NCI-H1105 treated with DMSO at 0.1 percent for 48 hours (cell line): Measurements from ENCODE around the gene CASP8AP2.
"Not testable (repeated sequence)": the region's sequence is repeated elsewhere in the genome, so short reads cannot be mapped to it uniquely, and the experiment has no call there.

ENCODE experiments used
- DNase-seq: peaks from one replicate; lab custom pipeline; 2025; lab: John Stamatoyannopoulos, UW

CASP8AP2 gene

DNA sequence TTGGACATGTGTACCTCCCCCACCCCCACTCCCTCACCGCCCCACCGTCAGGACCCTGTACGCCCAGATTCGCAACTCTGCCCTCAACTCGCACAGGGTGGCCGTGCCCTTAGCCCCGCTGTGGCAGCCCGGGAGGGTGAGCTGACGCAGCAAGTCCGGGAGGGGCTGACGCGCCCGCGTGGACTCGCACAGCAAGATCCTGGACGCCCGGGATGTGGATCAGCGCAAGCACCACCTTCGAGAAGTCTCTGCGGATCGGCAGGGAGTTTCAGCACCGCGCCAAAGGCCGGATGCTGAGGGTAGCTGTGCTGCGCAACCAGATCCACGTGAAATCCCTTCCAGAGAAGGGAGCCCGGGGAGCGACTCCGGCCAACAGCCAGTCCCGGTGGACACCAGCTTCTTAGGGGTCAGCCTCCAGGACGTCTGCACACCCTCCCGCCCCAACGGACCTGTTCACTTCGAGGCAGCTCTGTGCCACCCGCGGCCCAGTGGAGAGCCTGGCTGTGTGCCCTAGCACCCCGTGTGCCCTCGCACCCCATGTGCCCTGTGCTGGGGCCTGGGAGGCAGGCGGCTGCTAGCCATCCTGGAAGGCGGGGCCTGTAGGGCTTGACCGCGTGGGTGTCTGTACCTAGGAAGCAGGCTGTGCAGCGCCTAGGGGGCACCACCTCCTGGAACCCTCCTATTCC, 57.9 kb downstream of the CASP8AP2 start:
- DNase-seq = no peak

DNA sequence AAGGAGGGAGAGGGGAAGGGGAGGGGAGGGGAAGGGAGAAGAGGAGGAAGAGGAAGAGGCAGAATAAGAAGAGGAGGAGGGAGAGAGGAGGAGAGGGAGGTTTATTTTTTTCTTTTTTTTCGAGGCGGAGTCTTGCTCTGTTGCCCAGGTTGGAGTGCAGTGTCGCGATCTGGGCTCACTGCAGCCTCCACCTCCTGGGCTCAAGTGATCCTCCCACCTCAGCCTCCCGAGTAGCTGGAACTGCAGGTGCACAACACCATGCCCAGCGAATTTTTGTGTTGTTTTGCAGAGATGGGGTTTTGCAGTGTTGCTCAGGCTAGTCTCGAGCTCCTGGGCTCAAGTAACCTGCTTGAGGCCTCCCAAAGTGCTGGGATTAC, 58.4 kb downstream of the CASP8AP2 start:
- no peak for DNase-seq

DNA sequence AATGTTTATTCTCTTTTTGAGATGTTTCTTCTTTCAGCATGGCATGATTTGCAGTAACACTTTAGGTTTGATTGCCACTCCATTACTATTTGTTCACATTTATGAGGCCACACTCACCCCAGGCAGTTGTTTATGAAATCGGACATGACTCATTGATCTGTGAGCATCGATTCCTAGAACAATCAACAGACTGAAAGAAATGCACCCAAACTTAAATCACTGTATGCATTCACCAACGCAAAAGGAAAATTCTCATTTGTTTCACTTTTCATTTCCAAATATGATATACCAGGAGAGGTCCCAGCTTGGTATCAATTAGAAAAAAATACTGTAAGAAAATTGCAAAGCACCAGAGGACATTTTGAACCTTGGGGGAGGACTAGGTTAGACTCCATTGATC, 59.2 kb downstream of the CASP8AP2 start:
- DNase-seq = no peak

DNA sequence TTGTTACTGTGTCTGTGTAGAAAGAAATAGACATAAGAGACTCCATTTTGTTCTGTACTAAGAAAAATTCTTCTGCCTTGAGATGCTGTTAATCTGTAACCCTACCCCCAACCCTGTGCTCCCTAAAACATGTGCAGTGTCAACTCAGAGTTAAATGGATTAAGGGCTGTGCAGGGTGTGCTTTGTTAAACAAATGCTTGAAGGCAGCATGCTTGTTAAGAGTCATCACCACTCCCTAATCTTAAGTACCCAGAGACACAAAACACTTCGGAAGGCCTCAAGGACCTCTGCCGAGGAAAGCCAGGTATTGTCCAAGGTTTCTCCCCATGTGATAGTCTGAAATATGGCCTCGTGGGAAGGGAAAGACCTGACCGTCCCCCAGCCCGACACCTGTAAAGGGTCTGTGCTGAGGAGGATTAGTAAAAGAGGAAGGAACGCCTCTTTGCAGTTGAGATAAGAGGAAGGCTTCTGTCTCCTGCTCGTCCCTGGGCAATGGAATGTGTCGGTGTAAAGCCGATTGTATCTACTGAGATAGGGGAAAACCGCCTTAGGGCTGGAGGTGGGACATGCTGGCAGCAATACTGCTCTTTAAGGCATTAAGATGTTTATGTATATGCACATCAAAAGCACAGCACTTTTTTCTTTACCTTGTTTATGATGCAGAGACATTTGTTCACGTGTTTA, 61.3 kb downstream of the CASP8AP2 start:
- DNase-seq = not testable (repeated sequence)

DNA sequence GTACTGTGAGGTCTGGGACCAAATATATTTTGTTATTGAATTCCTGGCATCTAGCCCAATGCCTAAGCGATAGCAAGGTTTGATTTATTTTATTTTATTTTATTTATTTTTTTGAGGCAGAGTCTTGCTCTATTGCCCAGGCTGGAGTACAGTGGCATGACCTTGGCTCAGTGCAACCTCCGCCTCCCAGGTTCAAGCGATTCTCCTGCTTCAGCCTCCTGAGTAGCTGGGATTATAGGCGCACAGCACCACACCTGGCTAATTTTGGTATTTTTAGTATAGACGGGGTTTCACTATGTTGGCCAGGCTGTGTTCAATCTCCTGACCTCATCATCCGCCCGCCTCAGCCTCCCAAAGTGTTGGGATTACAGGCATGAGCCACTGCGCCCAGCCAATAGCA, 62.9 kb downstream of the CASP8AP2 start:
- not testable (repeated sequence) for DNase-seq

DNA sequence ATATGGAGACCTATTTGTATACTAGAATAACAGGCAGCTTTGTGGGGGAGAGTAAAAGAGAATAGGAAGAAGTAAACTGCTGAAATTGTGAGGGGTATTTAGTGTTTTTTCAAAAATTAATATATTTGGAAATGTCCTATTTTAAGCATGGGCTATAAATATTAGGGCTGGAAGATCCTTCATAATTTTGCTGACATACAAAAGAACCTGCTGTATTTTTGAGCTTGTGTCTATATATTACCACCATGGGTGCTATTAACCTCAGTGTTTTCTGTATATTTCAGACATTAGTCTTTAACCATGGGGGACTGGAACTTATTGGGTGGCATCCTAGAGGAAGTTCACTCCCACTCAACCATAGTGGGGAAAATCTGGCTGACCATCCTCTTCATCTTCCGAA, 64.5 kb downstream of the CASP8AP2 start, which contains the start of gene GJA10:
TSS of gene GJA10 (plus strand) at position 301 of the 400 bp plus-strand sequence. CDS start at position 301, 0 bp downstream.
- DNase-seq = no peak

DNA sequence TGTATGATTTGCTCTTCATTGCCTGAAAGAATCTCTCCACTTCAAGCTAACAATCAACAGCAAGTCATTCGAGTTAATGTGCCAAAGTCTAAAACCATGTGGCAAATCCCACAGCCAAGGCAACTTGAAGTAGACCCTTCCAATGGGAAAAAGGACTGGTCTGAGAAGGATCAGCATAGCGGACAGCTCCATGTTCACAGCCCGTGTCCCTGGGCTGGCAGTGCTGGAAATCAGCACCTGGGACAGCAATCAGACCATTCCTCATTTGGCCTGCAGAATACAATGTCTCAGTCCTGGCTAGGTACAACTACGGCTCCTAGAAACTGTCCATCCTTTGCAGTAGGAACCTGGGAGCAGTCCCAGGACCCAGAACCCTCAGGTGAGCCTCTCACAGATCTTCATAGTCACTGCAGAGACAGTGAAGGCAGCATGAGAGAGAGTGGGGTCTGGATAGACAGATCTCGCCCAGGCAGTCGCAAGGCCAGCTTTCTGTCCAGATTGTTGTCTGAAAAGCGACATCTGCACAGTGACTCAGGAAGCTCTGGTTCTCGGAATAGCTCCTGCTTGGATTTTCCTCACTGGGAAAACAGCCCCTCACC, 65.7 kb downstream of the CASP8AP2 start:
- no peak for DNase-seq

DNA sequence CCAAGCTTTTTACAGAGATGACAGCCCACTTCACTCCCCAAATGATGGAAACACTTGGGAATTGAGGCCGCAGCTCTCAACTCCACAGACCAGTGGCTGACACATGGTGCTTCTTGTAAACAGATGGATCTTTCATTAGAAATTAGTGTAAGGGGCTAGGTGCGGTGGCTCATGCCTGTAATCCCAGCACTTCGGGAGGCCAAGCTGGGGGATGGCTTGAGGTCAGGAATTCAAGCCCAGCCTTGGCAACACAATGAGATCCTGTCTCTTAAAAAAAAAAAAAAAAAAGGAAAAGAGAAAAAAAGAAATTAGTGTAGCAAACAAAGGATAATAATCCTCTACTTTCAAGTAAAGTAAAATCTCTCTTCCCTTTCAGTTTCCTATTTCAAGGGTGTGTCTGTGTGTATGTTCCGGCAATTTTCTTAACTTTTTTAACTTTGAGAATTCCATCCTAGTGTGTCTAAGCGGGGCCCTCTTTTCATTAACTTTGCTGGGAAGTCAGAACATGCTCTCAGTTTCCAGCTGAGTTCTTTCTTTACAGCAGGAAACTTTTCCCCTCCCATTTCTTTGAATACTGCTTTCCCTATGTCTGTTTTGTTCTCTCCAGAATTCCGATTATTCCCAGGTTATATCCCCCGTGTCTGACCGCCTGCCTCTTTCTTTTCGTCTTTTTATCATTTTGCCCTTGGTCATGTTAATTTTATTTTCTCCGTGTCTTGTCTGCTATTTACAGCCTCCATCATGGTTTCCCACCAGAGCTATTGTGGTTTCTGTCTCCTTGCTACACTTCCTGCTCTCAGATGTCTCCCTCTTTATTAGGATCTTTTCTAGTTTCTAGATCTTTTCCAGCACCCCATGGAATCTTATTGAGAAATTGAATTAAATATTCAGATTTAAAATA, 80.6 kb downstream of the CASP8AP2 start:
- DNase-seq = not testable (repeated sequence)

DNA sequence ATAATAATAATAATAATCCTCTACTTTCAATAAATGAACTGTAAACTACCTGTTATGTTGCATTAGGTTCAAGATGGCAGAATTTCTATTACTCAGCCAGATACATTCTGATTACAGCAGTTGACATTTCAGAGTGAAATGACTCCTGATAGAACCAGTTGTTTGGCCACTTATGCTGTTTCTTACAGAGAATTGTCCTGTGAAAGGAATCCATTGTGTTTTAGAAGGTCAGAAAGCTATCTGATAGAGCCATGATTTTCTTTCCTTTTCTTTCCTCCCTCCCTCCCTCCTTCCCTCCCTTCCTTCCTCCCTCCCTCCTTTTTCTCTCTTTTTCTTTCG, 81.2 kb downstream of the CASP8AP2 start:
- DNase-seq = no peak

DNA sequence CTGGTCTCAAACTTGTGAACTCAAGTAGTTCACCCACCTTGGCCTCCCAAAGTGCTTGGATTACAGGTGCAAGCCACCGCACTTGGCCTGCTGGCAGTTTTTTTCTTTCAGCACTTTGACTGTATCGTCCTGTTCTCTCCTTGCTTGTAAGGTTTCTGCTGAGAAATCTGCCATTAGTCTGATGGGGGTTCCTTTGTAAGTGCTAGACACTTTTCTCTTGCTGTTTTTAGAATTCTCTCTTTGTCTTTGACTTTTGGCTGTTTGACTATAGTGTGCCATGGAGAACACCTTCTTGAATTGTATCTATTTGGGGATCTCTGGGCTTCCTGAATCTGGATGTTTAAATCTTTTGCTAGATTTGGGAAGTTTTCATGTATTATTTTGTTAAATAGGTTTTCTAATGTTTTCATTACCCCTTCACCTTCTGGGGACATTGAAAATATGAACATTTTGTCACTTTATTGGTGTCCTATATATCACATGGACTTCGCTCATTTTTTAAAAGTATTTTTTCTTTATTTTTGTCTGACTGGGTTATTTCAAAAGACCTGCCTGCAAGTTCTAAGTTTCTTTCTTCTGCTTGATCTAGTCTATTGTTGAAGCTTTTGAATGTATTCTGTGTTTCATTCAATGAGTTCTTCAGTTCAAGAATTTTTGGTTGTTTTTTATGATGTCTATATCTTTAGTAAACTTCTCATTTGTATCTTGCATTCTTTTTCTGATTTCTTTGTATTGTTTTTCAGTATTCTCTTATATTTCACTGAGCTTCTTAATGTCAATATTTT, 86.6 kb downstream of the CASP8AP2 start:
- no peak for DNase-seq

DNA sequence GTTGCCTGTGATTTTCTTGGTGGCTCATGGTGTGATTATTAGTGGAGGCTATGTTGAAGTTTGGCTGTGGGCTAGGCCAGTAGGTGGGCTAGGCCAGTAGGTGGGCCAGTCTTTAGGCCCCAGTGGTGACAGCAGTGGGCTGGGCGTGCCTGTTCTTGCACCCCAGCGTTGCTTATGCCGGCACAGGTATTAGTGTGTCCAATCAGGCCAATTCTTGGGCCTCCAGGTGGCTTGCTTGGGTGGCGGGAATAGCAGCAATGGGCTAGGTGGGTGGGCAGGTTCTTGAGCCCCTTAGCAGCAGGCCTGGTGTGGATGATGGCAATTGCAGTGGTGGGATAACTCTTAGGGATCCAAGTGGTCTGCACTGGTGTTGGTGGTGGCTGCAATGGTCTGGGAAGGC, 87.5 kb downstream of the CASP8AP2 start:
- DNase-seq = no peak

DNA sequence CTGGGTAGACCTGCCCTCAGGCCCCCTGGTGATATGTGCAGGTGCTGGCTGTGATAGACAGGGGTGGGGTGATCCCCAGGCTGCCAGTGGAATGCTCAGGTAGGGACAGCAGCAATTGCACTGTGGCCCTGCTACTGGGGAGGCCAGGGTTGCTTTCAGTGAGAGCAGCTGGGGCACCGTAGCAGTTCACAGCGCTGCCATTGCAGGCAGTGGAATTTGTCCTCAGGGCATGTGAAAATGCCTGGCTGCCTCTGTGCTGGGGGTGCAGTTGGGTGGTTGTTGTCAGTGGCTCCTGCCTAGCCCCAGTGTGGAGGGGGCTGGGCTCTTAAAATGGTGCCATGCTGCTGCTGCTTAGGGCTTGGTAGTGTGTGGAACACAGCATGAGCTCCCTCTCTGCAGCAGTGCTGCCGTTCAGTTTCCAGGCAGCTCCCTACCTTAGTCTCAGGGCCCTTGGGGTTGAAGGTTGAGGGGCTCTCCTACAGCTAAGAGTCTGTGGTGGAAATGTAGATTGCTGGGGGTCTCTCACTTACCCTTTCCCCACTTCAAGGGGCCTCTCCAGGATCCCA, 88.2 kb downstream of the CASP8AP2 start:
- no peak for DNase-seq
